NCI-H2227 treated with DMSO at 0.1 percent for 48 hours (cell line): ENCODE results near the gene FMO1.
"Not testable (repeated sequence)": the region's sequence is repeated elsewhere in the genome, so short reads cannot be mapped to it uniquely, and the experiment has no call there.

ENCODE experiments used
- DNase-seq: peaks from one replicate; lab custom pipeline; 2025; lab: John Stamatoyannopoulos, UW

Gene FMO1, protein sequence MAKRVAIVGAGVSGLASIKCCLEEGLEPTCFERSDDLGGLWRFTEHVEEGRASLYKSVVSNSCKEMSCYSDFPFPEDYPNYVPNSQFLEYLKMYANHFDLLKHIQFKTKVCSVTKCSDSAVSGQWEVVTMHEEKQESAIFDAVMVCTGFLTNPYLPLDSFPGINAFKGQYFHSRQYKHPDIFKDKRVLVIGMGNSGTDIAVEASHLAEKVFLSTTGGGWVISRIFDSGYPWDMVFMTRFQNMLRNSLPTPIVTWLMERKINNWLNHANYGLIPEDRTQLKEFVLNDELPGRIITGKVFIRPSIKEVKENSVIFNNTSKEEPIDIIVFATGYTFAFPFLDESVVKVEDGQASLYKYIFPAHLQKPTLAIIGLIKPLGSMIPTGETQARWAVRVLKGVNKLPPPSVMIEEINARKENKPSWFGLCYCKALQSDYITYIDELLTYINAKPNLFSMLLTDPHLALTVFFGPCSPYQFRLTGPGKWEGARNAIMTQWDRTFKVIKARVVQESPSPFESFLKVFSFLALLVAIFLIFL

DNA sequence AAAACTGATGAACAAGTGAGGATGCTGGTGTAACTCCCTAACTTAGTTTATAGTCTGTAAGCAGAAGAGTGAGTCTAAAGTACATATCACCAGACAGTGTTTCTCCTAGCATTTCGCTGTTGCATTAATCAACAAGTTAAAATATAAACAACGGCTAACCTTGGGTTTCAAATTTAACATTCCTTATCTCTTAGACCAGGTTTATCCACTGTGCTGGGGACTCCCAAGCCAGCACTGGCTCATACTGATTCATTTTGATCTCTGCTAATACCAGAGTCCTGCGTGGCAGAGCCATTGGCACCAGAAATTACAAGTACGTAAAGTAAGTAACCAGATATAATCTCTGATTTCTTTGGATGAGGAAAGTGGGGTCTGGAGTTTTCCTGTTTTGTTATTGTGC lies at the start of gene FMO1:
Gene FMO1, plus strand, starts transcription at position 193 of the 400 bp plus-strand sequence. CDS start 9,594 bp downstream, outside the sequence.
- DNase-seq, result no peak

DNA sequence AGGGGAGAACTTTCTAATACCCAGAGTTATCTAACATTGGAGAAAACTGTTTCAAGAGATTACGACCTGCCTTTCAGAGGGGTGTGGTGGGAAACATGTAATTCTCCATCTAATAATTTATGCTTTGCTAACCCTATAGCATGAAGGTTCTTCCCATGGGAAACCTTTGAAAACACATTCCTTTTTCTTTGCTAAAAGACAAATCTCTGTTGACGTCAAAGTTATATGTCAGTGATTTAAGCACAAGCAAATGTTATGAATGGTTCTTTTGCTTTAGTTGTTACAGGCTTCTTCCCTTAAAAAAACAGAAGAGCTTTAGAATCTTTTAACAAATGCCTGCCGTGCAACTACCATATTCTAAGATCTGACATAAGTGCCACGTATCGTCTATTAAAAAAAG lies 44.0 kb upstream of the FMO1 start:
- DNase-seq, result no peak

DNA sequence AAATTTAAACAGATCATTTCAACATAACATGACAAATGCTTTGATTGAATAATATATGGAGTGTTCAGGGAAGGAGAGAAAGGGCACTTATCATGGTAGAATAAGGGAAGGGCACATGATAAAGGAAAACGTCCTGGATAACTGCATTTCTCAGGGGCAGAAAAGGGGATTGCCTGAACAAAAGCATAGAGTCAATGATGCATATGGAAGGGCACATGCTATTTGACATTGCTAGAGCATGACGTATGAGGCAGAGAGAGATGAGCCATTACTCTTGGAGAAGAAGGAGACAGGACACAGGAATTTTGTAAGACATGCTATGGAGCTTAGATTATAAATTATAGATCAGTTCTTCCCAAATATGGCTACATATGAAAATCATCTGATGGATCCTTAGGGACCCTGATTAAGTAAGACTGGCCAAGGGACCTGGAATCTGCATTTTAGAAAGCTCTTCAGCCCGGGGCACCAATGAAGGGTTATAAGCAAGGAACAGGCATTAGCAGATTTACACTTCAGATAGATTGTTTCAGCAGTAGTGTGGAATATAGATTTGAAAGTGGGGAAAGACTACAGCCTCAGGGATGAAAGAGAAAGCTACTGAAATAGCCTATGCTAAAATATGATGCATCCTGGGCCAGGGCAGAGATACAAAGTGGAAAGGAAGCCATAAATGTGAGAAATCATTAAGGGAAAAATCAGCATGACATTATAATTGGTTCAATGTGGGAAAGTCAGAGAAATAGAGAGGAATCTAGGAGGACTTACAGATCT lies 41.9 kb upstream of the FMO1 start:
- DNase-seq, result no peak

DNA sequence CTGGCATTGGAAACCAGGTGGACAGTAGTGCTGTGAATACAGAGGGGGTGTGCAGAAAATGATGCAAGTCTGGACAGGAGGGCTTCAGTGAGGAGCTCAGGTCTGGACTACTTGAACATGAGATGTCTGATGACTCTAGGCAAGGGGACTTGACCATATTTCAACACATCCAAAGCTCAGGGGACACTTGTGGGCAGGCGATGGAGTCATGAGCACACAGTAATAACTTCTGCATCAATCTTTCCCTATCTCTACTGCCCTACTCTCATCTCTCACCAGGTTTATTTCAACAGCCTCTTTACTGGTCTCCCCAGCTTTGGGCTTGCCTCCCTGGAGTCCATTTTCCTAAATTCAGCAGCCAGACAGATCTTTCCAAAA lies 41.3 kb upstream of the FMO1 start:
- no peak for DNase-seq

DNA sequence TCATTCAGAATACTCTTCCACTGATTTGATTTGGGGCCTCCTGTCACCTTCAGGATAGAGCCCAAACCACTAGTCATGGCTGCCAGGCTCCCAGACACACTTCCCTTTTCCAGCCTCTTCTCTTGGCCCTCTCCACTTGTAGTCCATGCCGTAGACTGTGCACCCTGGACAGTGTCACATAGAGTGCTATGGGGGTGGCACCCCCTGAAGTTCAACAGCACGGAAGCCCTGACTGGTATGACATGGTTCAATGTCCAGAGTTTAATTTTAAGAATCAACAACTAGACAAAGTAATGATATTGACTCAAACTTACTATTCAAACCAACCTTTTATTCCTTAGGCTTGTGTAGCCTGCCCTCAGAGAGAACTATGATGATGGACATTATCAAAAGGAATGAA lies 40.9 kb upstream of the FMO1 start:
- no peak for DNase-seq

GRCh38 chr1:171210355-171210754 lies 37.9 kb upstream of the FMO1 start:
- DNase-seq, result no peak

GRCh38 chr1:171212607-171213351 lies 35.5 kb upstream of the FMO1 start:
- DNase-seq, result no peak

- DNase-seq, result no peak
Observed at GRCh38 chr1:171213559-171214454, 34.5 kb upstream of the FMO1 start.

DNA sequence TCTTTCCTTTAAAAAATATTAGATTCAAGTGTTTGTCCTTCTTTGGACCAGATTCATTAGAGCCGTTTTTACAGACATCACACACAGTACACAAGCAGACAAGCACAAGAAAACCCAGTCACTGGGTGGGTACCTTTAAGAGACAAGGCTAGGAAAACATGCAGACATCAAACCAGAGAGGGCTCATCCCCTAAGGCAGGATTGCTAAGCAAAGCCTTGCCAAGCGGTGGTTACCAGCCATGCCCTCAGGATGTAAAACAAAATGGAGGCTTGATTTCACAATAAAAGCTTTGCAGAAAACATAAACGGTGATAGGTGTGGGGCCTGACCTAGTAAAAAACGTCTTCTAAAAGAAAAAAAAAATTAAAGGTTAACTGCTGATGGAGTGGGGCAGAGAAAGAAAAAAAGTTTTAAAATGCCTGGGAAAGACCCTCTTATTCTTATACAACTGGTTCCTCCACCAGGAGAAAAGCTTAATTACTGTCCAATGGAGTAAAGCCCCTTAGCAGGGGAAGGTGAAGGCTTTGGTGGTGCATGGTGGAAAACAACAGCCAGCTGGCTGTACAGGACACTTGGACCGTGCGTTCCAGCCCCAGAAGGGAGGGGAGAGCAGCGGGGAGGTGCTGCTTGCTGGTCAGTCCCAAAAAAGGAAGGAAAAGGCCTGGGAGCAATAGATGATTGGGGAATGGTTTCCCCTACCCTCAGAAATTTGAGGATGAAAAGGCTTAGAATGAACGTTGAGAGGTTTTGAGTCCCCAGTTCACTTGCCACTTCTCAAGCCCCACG lies 30.4 kb upstream of the FMO1 start:
- DNase-seq, result no peak

DNA sequence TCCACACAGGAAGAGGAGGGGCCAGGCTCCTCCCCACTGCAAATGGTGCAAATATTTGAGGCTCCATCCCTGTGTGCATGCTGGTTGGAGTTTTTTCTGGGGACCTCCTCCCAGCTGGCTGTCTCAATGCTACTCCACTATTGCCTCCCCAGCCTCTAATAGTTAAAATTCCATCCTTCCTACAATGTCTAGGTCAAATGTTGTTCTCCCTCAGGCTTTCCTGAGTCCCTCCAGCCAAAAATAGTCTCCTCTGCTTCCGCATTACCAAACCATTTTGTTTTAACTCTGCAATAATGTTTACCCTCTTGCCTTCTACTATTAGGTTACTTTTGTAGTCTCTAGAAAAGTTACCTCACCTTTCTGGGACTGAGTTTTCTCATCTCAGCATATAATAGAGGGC lies 29.6 kb upstream of the FMO1 start:
- DNase-seq, result no peak

- DNase-seq, result no peak
Observed at GRCh38 chr1:171219346-171220080, 28.8 kb upstream of the FMO1 start.

- no peak for DNase-seq
Observed at GRCh38 chr1:171220081-171220420, 28.2 kb upstream of the FMO1 start.

DNA sequence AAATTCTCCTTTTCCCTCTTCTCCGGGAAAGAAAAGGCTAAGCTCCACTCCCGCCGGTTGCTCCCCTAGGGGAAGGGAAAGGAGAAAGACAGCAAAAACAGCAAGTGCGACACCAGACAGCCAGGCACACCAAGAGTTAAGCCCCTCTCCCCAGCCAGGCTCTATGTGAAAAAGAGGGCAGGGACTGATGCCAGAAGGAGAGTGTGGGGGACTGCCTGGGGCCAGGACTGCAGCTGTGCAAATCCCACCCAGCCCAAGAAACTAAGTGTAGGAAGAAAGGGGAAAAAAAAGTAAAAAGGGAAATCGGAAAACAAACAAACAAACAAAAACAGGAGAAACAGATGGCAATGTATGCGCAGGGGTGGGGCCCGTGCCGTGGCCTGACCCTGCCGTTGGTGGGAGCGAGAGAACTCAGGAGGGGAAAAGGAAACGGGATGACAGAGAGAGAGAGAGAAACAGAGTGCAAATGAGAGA lies 27.7 kb upstream of the FMO1 start:
- DNase-seq, result no peak

- no peak for DNase-seq
Observed at GRCh38 chr1:171221665-171222591, 26.4 kb upstream of the FMO1 start.

GRCh38 chr1:171222936-171223335 lies 25.4 kb upstream of the FMO1 start:
- DNase-seq, result no peak

GRCh38 chr1:171224257-171224656 lies 24.0 kb upstream of the FMO1 start:
- not testable (repeated sequence) for DNase-seq

DNA sequence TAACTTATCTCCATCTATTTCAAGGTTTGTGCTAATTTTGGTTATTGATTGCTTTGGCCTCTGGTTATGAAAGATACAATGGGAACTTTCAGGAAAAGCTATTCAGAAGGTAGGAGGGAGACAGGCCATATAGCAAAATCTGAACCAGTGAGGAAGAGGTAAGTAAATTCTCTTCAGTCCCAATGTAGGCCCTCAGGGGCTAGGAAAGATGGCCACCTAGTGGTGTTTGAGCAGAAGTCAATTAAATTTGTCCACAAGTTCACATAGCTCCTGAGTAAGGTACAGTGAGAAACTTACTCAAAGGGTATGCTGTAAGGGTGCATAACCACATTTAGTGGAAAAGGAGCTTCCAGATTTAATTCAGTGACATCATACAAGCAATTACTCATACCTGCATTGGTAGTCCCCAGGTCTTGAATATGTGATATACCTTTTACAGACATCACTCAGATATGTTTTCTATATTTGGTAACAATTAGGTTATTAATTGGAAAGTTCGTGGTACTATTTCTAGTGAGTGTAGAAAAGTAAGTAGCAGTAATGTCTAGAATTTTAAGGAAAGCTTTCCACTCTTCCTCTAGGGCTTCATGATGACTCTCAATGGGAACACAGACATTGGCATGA lies 21.4 kb upstream of the FMO1 start:
- no peak for DNase-seq

DNA sequence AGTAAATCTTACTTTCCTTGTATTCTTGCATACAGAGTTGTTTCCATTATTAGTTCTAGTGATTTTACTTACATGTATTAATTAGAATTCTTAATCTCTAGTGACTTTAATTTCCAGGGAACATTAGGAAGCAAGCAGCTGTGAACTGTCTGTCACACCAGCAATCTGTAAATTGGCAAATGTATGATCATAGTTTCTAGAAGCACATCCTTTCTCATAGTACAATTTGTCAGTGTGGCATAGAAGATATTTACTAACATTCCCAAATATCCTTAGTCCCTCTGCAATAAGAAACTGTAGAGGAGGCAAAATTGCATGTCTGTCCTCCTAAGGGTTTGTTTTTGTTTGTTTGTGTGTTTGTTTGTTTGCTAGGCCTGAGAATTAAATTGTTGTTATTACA lies 17.0 kb upstream of the FMO1 start:
- no peak for DNase-seq
